Measurements from ENCODE around the gene NDUFB11.

Gene NDUFB11

DNA sequence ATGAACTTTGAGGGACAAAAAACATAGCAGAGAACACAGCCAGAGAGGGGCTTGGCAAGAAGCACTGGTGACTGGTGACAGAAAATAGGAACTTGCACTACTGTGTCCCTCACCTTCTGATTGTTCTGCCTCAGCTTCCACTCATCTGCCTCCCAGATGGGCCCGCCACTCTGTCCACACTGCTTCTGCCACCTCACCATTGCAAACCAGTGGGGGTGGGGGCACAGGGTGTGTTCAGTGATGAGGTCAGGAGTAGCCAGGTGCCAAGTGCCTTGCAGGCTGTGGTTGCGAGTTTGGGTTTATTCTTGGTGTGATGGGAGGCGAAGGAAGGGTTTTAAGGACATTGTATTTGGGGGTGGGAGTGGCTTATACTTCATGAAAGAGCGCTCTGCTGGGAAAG lies 40.0 kb upstream of the NDUFB11 start:
- TF ChIP-seq GABPA (IDR thresholded peaks at IDR 0.05; ENCODE audit: low read depth) (no peak), SPI1 (IDR thresholded peaks at IDR 0.05; ENCODE audit: borderline replicate concordance, low read depth) (no peak), POLR2AphosphoS5 (IDR thresholded peaks at IDR 0.05; ENCODE audit: low read depth) (no peak)
- TF ChIP-seq, protein P1, sequence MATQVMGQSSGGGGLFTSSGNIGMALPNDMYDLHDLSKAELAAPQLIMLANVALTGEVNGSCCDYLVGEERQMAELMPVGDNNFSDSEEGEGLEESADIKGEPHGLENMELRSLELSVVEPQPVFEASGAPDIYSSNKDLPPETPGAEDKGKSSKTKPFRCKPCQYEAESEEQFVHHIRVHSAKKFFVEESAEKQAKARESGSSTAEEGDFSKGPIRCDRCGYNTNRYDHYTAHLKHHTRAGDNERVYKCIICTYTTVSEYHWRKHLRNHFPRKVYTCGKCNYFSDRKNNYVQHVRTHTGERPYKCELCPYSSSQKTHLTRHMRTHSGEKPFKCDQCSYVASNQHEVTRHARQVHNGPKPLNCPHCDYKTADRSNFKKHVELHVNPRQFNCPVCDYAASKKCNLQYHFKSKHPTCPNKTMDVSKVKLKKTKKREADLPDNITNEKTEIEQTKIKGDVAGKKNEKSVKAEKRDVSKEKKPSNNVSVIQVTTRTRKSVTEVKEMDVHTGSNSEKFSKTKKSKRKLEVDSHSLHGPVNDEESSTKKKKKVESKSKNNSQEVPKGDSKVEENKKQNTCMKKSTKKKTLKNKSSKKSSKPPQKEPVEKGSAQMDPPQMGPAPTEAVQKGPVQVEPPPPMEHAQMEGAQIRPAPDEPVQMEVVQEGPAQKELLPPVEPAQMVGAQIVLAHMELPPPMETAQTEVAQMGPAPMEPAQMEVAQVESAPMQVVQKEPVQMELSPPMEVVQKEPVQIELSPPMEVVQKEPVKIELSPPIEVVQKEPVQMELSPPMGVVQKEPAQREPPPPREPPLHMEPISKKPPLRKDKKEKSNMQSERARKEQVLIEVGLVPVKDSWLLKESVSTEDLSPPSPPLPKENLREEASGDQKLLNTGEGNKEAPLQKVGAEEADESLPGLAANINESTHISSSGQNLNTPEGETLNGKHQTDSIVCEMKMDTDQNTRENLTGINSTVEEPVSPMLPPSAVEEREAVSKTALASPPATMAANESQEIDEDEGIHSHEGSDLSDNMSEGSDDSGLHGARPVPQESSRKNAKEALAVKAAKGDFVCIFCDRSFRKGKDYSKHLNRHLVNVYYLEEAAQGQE (IDR thresholded peaks at IDR 0.05; ENCODE audit: insufficient replicate concordance, low read depth) = no peak
- TF ChIP-seq, protein P2, sequence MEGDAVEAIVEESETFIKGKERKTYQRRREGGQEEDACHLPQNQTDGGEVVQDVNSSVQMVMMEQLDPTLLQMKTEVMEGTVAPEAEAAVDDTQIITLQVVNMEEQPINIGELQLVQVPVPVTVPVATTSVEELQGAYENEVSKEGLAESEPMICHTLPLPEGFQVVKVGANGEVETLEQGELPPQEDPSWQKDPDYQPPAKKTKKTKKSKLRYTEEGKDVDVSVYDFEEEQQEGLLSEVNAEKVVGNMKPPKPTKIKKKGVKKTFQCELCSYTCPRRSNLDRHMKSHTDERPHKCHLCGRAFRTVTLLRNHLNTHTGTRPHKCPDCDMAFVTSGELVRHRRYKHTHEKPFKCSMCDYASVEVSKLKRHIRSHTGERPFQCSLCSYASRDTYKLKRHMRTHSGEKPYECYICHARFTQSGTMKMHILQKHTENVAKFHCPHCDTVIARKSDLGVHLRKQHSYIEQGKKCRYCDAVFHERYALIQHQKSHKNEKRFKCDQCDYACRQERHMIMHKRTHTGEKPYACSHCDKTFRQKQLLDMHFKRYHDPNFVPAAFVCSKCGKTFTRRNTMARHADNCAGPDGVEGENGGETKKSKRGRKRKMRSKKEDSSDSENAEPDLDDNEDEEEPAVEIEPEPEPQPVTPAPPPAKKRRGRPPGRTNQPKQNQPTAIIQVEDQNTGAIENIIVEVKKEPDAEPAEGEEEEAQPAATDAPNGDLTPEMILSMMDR (IDR thresholded peaks at IDR 0.05; ENCODE audit: insufficient read depth, low read length) = no peak

DNA sequence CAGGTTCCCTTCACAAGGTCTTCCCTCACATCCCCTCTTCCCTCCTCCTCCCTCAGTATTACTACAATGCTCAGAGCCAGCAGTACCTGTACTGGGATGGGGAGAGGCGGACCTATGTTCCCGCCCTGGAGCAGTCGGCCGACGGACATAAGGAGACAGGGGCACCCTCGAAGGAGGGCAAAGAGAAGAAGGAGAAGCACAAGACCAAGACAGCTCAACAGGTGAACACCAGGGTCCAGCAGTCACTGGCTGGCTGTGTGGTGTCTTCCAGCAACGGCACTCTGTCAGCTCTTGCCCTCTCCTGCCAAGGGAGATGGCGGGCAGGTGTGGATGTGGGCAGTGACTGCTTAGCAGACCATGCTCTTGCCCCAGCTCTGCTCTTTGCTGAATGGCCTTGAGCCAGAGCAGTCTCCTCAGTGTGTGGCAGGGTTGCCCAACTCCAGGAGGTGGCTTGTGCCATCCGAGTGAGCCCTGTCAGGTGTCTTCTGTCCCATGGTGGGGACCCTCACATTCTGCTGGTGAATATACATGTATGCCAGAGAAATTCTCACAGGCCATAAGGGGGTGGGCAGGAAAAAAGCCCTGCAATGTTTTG lies 37.7 kb upstream of the NDUFB11 start:
- Histone ChIP-seq H3K4me3 (replicated peaks; ENCODE audit: insufficient read depth, low read length) (no peak overlapping the region), H3K27ac (replicated peaks) (no peak overlapping the region), H3K27me3 (ENCODE audit: insufficient read depth, poor library complexity, severe bottlenecking) (no peaks in the 10 kb centered on the region)
- DNase-seq (ENCODE audit: low read depth in 1 of 2, low spot score in 1 of 2) = no peak
- TF ChIP-seq, protein P2 (IDR thresholded peaks at IDR 0.05; ENCODE audit: insufficient read depth, low read length) = no peak
- no peak for TF ChIP-seq GABPA (IDR thresholded peaks at IDR 0.05; ENCODE audit: low read depth)
- TF ChIP-seq POLR2AphosphoS5 (IDR thresholded peaks at IDR 0.05; ENCODE audit: low read depth) = no peak
- TF ChIP-seq, protein P1 (IDR thresholded peaks at IDR 0.05; ENCODE audit: insufficient replicate concordance, low read depth) = no peak
- TF ChIP-seq SPI1 (IDR thresholded peaks at IDR 0.05; ENCODE audit: borderline replicate concordance, low read depth) = no peak

More for the DNA sequence above, 40.0 kb upstream of the NDUFB11 start:
- Histone ChIP-seq H3K27ac (replicated peaks) (no peak overlapping the region), H3K4me3 (replicated peaks; ENCODE audit: insufficient read depth, low read length) (no peak overlapping the region), H3K27me3 (ENCODE audit: insufficient read depth, poor library complexity, severe bottlenecking) (no peaks in the 10 kb centered on the region)
- no peak for DNase-seq (ENCODE audit: low read depth in 1 of 2, low spot score in 1 of 2)

DNA sequence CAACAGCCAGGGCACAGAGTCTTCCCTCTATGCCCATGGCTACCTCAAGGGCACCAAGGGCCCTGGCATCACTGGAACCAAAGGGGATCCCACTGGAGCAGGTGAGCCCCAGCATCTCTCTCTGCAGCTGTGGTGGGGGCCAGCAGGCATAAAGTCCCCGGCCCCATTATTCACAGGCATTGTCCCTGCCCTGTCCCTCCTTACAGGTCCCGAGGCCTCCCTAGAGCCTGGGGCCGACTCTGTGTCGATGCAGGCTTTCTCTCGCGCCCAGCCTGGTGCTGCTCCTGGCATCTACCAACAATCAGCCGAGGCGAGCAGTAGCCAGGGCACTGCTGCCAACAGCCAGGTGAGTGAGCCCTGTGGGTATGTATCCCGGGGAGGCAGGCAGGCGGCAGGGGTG lies 36.8 kb upstream of the NDUFB11 start:
- Histone ChIP-seq H3K27ac (replicated peaks) (no peak overlapping the region), H3K27me3 (ENCODE audit: insufficient read depth, poor library complexity, severe bottlenecking) (no peaks in the 10 kb centered on the region), H3K4me3 (replicated peaks; ENCODE audit: insufficient read depth, low read length) (no peak overlapping the region)
- DNase-seq (ENCODE audit: low read depth in 1 of 2, low spot score in 1 of 2) = no peak
- TF ChIP-seq SPI1 (IDR thresholded peaks at IDR 0.05; ENCODE audit: borderline replicate concordance, low read depth) (no peak), POLR2AphosphoS5 (IDR thresholded peaks at IDR 0.05; ENCODE audit: low read depth) (no peak), GABPA (IDR thresholded peaks at IDR 0.05; ENCODE audit: low read depth) (no peak)
- TF ChIP-seq, protein P2 (IDR thresholded peaks at IDR 0.05; ENCODE audit: insufficient read depth, low read length) = no peak
- TF ChIP-seq, protein P1 (IDR thresholded peaks at IDR 0.05; ENCODE audit: insufficient replicate concordance, low read depth) = no peak

All from HL-60 (cell line).